AML-193 (cell line): ENCODE data around the gene TMOD3.
A peak's percentile ranks its signal among the peaks of the same experiment; 100 is the strongest.

Experiments used
- DNase-seq, 2 experiments: peaks; one replicate each; lab custom pipeline; 2025; lab: John Stamatoyannopoulos, UW

The TMOD3 gene

DNA sequence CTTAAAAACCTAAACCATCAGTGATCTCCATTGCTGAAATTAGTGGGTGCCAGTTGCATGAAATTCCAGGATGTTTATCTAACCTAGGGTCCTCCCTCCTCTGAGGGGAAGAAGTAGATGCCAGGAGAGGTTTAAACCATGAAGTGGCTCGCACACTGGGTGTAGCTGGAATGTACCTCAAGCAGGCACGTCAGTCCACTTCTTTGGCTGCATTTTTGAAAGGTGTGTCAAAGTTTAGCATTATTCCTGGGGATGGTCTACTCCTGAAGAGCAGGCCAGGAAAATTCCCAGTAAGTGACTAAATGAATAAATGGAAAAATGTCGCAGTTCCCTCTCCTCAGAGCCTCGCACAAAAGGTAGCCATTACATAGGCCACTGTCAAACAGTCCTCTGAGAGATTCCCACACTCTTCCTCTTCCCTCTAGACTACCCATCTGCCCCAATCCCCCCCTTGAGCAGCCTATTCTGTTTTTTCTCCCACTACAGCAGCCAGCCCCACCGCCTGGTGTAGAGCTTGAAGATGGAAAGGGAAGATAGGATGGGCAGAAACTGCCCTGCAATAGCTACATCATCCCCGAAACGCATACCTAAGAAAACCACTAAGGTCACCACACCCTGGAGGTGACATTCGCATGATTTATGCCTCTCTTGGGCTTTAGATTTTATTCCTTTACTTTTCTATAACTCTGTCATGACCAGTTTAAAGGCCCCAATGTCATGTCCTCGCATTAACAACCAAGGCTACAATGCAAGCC, 655 bp upstream of the TMOD3 start:
- DNase-seq, result no peak

GRCh38 chr15:51830276-51830806, 888 bp downstream of the TMOD3 start:
- peak; percentile 11 to 15 for DNase-seq

DNA sequence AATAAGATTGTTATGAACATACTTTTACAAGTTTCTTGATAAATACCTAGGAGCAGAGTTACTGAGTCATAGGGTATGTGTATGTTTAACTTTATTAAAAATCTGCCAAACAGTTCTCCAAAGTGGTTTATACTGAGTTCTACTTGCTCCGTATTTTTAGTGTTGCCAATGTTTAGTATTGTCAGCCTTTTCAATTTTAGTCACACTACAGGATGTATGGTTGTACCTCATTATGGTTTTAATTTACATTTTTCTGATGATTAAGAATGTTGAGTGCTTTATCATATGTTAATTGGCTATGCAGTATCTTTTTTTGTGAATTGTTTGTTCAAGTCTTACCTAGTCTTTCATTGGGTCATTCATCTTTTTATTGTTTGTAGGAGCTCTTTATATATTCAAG, 4.3 kb downstream of the TMOD3 start:
- DNase-seq, result no peak

- peak; percentile 24 to 25 for DNase-seq
Observed at GRCh38 chr15:51837792-51838251, 8.4 kb downstream of the TMOD3 start.

GRCh38 chr15:51838270-51838669, 8.8 kb downstream of the TMOD3 start:
- DNase-seq, result no peak

GRCh38 chr15:51840692-51841091, 11.2 kb downstream of the TMOD3 start:
- DNase-seq, result no peak

- no peak for DNase-seq
Observed at GRCh38 chr15:51841406-51842040, 12.1 kb downstream of the TMOD3 start.

- DNase-seq, result no peak
Observed at GRCh38 chr15:51842265-51842664, 12.8 kb downstream of the TMOD3 start.

DNA sequence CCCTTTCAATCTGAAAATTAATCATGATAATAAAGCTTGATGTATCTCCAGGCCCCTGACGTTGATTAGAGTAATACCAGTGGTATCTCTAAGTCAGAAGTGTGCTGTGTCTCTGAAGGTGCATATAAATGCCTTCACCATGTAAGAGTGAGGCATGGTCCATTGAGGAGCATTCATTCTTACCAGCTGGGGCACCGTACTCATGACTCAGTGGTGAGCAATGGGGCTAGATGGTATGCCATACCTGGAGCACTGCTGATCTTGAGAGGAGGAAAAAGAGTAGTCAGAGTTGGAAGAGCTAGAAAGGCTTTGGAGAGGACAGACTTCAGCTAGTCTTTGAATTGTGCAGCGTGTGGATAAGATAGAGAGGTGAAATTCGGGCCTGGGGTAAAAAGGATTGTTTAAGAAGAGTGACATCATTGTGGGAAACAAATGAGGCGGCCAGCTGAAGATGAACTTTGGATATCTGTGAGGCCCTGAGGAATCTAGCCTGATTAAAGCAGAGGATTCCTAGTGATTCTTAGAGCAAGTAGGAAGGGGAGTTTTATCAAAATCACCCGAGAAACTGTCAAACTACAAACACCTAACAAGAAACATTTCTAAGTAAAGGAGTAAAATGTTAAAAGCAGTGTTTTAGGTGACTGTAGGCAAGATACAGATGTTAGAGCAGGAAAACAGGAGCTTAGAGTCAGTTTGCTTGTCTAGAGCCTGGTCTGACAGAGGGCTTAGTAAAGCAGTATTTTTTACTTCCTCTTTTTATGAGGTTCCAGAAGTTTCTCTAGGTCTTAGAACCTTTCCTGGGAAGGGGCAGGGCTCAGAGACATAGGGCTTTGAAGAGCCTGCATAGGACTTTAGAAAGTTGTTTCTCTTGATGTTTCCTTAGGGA, 13.6 kb downstream of the TMOD3 start:
- no peak for DNase-seq

- DNase-seq, result no peak
Observed at GRCh38 chr15:51844747-51845426, 15.4 kb downstream of the TMOD3 start.

DNA sequence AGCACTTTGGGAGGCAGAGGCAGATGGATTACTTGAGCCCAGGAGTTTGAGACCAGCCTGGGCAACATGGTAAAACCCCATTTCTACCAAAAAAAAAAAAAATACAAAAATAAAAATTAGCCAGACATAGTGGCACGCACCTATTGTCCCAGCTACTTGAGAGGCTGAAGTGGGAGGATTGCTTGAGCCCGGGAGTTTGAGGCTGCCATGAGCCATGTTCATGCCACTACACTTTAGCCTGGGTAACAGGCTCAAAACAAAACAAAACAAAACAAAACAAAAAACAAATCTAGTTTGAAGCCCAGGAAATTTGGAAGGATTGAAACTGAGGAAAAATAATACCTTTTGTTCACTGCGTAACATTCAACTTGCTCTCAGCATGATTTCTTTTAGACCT, 16.6 kb downstream of the TMOD3 start:
- DNase-seq, result no peak

GRCh38 chr15:51846463-51847230, 17.2 kb downstream of the TMOD3 start:
- DNase-seq, result peak; percentile 37 to 49

DNA sequence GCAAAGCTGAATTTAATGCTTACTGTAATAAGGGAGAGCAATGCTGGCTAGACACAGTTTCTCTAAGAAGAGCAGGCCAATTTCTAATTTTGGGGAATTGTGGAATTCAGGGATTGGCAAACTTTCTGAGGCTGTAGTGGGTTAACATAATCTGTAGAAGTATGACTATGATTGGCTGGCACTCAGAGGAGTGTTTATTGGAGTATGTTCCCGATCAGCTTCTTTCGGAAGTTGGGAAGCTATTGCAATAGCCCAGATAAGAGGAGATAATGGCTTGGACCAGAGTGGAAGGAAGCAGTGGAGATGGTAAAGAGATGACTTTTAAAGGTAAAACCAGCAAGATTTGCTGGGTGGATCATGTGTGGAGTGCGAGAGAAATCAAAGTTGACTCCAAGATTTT, 19.4 kb downstream of the TMOD3 start:
- DNase-seq, result no peak

- DNase-seq, result no peak
Observed at GRCh38 chr15:51849860-51850259, 20.4 kb downstream of the TMOD3 start.

DNA sequence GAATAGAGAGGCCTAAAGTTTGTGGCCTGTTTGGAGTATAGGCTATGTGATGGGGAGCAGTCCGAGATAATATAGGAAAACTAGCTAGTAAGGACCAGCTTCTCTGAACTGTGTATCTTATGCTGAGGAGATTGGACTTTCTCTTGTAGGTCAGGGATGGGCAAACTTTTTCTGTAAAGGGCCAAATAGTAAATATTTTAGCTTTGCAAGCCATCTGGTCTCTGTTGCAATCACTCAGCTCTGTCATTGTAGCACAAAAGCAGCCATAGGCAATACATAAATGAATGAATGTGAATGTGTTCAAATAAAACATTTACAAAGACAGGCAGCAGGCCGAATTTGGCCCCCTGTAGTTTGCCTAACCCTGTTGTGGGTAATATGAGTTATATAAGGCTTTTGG, 24.5 kb downstream of the TMOD3 start:
- DNase-seq, result no peak

DNA sequence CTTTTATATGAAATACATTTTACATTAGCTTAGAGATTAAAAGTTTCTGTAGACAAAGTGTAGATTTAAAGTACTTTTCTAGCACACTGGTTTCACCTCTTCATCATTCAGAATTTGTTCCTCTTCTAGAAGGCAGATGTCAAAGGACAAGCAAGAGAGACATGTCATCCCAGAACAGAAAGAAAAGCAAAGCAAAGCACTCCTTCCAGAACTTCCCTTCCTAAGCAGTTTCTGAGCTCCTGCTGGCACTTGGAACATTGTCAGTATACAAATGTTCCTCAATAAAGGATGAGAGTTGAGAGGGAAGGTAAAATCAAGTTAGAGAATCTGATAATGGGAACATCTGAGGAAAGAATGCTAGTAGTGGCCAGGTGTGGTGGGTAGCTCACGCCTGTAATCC, 26.2 kb downstream of the TMOD3 start:
- DNase-seq, result no peak

DNA sequence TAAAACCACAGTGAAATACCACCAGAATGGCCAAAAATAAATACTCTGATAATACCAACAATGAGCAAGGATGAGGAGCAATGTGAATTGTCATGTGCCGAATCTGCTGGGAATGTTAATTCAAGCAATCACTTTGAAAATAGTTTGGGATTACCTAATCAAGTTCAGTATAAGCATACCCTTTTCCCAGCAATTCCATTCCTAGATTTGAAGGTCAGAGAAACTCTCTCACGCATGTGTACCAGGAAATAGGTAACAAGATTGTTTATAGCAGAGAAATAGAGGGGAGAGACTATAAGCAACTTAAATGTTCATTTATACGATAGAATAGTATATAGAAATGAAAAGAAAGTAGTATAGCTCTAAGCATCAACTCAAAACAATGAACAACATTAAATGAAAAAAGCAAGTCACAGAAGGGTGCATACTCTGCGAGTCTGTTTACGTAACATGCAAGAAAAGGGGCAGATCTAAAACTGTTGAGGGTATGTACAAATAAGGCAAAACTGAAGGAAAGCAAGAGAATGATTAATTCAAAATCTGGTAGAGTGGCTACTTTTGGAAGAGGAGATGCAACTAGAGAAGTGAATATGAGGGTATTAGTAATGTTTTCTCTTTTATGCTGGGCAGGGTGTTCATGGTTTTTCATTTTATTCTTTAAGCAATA, 27.4 kb downstream of the TMOD3 start:
- DNase-seq, result no peak

DNA sequence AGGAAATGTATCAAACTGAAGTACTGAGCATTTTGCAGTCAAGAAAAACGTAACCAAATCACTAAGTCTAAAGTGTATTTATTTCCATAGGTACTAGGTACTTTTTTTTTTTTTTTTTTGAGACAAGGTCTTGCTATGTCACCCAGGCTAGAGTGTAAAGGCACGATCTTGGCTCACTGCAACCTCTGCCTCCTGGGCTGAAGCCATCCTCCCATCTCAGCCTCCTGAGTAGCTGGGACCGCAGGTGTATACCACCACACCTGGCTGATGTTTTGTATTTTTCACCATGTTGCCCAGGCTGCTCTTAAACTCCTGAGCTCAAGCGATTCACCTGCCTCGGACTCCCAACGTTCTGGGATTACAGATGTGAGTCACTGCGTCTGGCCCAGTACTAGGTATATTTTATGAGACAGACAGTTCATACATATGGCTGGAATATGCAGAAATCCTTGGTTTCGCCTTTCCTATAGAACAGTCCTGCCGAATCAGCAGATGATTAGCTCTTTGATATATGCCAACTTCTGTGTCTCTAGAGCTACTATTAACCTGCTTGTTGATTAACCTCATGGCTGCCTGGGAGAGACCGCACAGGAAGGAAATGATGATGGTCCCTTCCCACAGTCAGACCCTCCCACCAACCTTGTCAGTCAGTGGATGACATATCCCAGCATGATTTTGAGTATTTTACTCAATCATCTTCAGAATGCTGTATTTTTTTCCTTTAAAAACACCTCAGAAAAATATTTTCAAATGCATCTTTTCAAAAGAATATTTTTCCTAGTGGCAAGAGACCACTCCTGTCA, 32.3 kb downstream of the TMOD3 start:
- no peak for DNase-seq

GRCh38 chr15:51863131-51863530, 33.7 kb downstream of the TMOD3 start:
- DNase-seq, result no peak
